Activated gamma-delta T cell treated with anti-CD3 and anti-CD28 coated beads, Interleukin-2, amount 50 U/mL, for 16 hours (primary cell): ENCODE results near the gene PLCG1.

ENCODE experiments used
- DNase-seq: peaks from one replicate; pipeline ENCODE4 v3.0.0-alpha.2; 2020; ENCODE audit warnings: low read depth

Gene PLCG1

DNA sequence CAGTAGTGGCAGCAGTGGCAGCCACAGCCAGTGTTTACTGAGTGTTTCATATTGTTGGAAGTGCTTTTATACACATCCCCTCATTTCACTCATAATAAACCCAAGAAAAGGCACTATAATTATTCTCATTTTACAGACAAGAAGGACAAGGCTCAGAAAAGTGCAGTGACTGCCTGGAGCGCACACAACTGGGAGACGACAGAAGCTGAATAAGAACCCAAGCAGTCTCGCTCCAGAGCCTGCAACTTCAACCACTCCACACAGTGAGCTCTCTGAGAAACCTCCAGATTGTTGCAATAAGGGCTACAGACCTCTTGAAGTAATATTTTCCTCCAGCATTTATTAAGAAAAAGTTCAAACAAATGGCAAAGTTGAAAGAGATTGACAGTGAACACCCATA, 76.9 kb downstream of the PLCG1 start:
- no peak for DNase-seq

GRCh38 chr20:41214666-41215065, 77.3 kb downstream of the PLCG1 start:
- no peak for DNase-seq

DNA sequence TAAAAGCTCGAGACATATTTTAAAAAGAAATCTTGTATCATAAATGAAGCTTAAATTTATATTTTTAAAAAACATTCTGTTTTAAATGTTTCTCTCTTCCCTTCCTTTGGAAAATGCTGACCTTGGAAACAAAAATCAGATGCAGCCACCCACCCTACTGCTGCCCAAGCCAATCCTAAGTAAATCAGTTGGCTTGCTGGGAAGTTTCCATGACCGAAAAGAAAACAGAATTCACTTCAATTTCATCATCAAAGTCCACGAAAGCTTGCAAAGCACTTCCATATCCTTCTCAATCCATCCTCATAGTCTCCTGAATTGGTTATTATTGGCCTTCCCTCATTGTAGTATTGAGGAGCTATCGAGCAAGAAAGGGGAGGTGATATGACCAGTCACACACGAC, 80.1 kb downstream of the PLCG1 start:
- DNase-seq, result no peak

DNA sequence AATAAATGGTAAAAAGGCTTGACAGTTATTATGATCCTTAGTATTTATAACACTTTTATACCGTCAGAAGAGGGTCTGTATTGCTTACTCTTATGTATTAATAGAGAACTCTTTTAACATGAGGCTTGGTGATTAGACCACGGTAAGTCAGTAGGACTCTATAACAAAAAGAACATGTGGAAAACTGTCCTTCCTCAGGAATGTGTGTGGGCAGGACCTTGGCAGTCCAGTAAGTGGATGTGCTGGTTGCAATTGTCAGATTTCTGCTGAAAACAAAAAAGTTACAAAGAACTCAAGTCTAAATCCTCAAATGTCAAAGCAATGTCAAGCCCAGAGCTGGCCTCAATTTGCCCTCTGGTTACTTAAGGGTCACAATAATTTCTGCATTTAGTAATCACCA, 81.1 kb downstream of the PLCG1 start:
- DNase-seq, result no peak

DNA sequence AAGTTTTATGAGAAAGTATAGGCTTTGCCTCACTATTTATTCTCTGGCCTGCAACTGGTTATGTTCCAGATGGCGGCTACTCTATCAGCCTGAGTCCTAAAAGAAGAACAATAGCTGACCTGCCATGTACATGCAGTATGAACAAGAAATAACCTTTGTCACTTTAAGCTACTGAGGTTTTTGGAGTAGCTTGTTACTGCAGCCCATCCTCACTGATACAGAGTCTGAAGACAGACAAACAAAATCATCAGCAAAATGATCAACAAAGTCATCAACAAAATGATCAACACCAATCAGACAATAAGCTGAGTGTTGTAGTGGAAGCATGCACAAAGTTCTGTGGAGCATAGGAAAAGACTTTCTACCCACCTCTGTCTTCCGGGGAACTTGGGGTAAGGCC, 82.5 kb downstream of the PLCG1 start:
- no peak for DNase-seq

DNA sequence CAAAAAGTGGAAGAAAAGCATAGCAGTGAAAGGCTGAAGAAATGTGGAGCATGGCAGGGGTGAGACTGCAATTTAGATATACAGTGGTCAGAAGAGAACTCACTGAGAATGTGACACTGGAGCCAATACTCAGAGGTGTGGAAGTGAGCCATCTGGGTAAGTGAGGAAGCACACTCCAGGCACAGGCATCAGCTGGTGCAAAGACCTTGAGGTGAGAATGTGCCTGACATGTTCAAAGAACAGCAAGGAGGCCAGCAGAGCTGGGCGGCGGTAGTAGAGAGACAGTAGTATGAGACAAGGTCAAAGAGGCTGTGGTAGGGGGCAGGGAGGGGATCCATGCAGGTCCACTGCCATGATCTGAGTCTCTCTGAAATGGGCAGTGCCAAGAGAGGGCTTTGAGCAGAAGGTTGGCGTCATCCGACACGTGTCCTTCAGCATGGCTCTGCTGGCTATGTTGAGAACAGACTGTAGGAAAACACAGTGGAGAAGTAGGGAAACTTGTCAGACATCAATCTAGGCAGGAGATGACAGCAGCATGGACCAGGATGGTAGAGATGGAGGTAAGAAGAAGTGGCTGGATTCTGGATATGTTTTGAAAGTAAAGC, 84.4 kb downstream of the PLCG1 start:
- no peak for DNase-seq

DNA sequence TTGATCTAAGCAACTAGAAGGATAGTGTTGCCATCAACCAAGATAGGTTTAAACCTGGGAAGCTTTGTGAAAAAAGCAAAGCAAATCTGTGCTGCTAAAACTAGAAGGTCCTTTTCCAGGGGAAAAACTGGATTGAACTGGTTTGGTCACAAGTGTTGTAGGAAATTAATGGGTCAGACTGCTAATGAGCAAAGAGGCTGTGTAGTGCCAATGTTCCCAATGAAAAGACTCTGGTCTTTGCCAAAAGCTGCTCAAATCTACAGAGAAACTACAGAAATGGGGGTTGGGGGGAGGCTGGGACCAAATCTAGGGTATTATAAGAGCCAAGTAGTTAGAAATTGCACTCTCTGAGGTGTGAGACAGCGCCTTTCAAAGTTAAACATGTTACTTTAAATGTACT, 85.0 kb downstream of the PLCG1 start:
- DNase-seq, result no peak

- no peak for DNase-seq
Measured at GRCh38 chr20:41222703-41223102, 85.4 kb downstream of the PLCG1 start.

DNA sequence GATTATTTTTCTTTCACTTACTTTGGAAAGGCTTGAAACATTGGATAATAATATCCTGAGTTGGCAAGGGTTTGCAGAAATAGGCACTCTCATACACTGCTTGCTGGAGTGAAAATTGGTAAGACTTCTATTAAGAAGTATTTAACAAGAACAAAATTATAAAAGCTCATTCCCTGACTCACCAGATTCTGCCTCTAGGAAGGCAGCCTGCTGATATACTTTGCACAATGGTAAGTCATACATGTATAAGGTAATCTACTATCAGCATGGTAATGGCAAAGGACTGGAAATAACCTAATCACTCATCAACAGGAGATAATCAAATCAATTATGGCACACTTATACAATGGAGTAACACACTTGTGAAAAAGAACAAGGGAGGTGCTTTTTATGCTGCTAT, 85.8 kb downstream of the PLCG1 start:
- DNase-seq, result no peak

GRCh38 chr20:41224281-41224680, 86.9 kb downstream of the PLCG1 start:
- DNase-seq, result no peak

GRCh38 chr20:41225091-41225490, 87.7 kb downstream of the PLCG1 start:
- DNase-seq, result no peak

- no peak for DNase-seq
Measured at GRCh38 chr20:41226426-41226825, 89.1 kb downstream of the PLCG1 start.
